GM18507 (cell line): ENCODE data around the gene PTPRN2.

Source experiments
- DNase-seq: peaks from one replicate; pipeline ENCODE4 v3.0.0; 2011; ENCODE audit warnings: low read depth; ENCODE audit not compliant: insufficient read length; ENCODE audit errors: extremely low spot score
- FAIRE-seq: peaks from 2 replicates; lab custom pipeline; 2011; peaks lifted over from hg19 to GRCh38; lab: Jason Lieb, UNC

The PTPRN2 gene

GRCh38 chr7:158369866-158370265 is 217.8 kb downstream of the PTPRN2 start:
- DNase-seq (no peak), FAIRE-seq (no peak)

GRCh38 chr7:158369290-158369689 is 218.3 kb downstream of the PTPRN2 start:
- FAIRE-seq: no peak
- no peak for DNase-seq

GRCh38 chr7:158368449-158368848 is 219.2 kb downstream of the PTPRN2 start:
- FAIRE-seq: no peak
- DNase-seq: no peak

- DNase-seq: no peak
- FAIRE-seq: no peak
Observed at GRCh38 chr7:158367634-158367982, 220.0 kb downstream of the PTPRN2 start.

- FAIRE-seq: no peak
- no peak for DNase-seq
Observed at GRCh38 chr7:158366916-158367633, 220.5 kb downstream of the PTPRN2 start.

GRCh38 chr7:158366346-158366745 is 221.3 kb downstream of the PTPRN2 start:
- no peak for DNase-seq

GRCh38 chr7:158365267-158365666 is 222.4 kb downstream of the PTPRN2 start:
- FAIRE-seq (no peak), DNase-seq (no peak)

More at GRCh38 chr7:158366346-158366745, 221.3 kb downstream of the PTPRN2 start:
- FAIRE-seq: no peak

- DNase-seq (no peak), FAIRE-seq (no peak)
Observed at GRCh38 chr7:158364451-158364850, 223.2 kb downstream of the PTPRN2 start.

GRCh38 chr7:158362912-158363905 is 224.4 kb downstream of the PTPRN2 start:
- DNase-seq (no peak), FAIRE-seq (no peak)

- DNase-seq (no peak), FAIRE-seq (no peak)
Observed at GRCh38 chr7:158362001-158362400, 225.6 kb downstream of the PTPRN2 start.

- FAIRE-seq (no peak), DNase-seq (no peak)
Observed at GRCh38 chr7:158361326-158361946, 226.2 kb downstream of the PTPRN2 start.

- DNase-seq (no peak), FAIRE-seq (no peak)
Observed at GRCh38 chr7:158358926-158359645, 228.5 kb downstream of the PTPRN2 start.

- no peak for FAIRE-seq
- DNase-seq: no peak
Observed at GRCh38 chr7:158357898-158358821, 229.5 kb downstream of the PTPRN2 start.

GRCh38 chr7:158357106-158357897 is 230.3 kb downstream of the PTPRN2 start:
- FAIRE-seq: no peak
- DNase-seq: no peak

- no peak for FAIRE-seq
- DNase-seq: no peak
Observed at GRCh38 chr7:158356454-158356853, 231.2 kb downstream of the PTPRN2 start.

- DNase-seq: no peak
- FAIRE-seq: no peak
Observed at GRCh38 chr7:158355456-158356065, 232.1 kb downstream of the PTPRN2 start.

GRCh38 chr7:158354861-158355260 is 232.8 kb downstream of the PTPRN2 start:
- DNase-seq (no peak), FAIRE-seq (no peak)
